GM18505 (cell line): ENCODE data around the gene LILRB5.
"Not testable (repeated sequence)": the region's sequence is repeated elsewhere in the genome, so short reads cannot be mapped to it uniquely, and the experiment has no call there.

Experiments used
- ATAC-seq: cut with Tn5 transposase; IDR thresholded peaks from one replicate; pipeline ENCODE4 v1.9.1; 2021; ENCODE audit not compliant: unreplicated experiment
- POLR2A ChIP-seq: IDR thresholded peaks from 4 replicates; pipeline ENCODE4 v1.6.1; 2011; ENCODE audit warnings: borderline replicate concordance; ENCODE audit not compliant: insufficient read depth, insufficient read length; ENCODE audit errors: extremely low read depth

Gene LILRB5

DNA sequence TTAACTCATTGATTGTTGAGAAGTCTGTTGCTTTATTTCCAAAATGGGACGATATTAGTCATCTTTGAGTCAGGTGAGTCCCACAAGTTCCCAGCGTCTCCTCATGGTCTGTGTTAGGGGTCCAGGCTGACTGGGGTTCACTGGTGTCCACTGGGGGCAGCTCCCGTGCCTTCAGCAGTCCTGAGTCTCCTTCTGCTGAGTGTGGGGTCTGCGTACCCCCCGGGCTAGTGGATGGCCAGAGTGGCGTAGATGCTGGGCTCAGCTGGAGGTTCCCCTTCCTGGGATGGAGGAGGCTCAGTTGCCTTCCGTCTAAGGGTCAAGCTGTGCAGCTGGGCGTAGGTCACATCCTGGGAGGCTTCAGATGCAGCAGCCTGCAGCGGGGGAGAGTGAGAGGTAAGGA is 40.2 kb downstream of the LILRB5 start:
- no peak for ATAC-seq
- TF ChIP-seq POLR2A = no peak

GRCh38 chr19:54214734-54215133 is 42.3 kb downstream of the LILRB5 start:
- not testable (repeated sequence) for ATAC-seq

GRCh38 chr19:54214217-54214616 is 42.9 kb downstream of the LILRB5 start:
- ATAC-seq = not testable (repeated sequence)

GRCh38 chr19:54211235-54211634 is 45.8 kb downstream of the LILRB5 start:
- ATAC-seq = no peak
- no peak for TF ChIP-seq POLR2A

GRCh38 chr19:54209811-54210494 is 47.1 kb downstream of the LILRB5 start:
- ATAC-seq = no peak
- TF ChIP-seq POLR2A = no peak

- no peak for TF ChIP-seq POLR2A
Observed at GRCh38 chr19:54209058-54209810, 47.8 kb downstream of the LILRB5 start.

GRCh38 chr19:54208784-54209057 is 48.4 kb downstream of the LILRB5 start:
- no peak for TF ChIP-seq POLR2A
- ATAC-seq = no peak

More at GRCh38 chr19:54209058-54209810, 47.8 kb downstream of the LILRB5 start:
- no peak for ATAC-seq

GRCh38 chr19:54207983-54208783 is 48.9 kb downstream of the LILRB5 start:
- ATAC-seq = peak; percentile 37
- TF ChIP-seq POLR2A = peak; percentile 58

DNA sequence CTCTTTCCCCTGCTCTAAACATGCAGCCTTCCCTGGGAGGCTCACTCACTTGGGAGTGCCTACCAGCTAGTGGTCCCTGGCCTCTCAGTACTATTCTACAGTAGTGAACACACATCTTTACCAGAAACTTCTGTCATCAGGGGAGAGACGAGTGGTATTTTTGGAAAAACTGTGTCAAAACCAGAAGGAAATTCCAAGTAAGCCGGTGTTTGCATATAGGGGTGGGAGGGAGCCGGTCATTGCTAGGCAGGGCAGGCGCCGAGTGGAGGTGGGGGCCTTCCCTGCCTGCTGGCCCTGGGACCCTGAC is 49.4 kb downstream of the LILRB5 start:
- ATAC-seq = no peak
- TF ChIP-seq POLR2A = no peak

DNA sequence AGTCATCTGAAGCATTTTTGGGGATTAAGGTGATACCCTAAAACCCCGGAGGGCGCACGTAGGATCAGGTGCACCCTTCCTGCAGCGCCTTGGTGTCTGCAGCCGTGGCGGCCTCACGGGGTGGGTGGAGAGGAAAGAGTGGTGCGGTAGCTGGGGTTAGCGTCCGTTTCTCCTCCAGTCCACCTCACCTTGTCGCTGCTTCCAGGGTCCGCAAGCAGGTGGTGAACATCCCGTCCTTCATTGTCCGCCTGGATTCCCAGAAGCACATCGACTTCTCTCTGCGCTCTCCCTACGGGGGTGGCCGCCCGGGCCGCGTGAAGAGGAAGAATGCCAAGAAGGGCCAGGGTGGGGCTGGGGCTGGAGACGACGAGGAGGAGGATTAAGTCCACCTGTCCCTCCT is 49.9 kb downstream of the LILRB5 start:
- not testable (repeated sequence) for ATAC-seq

- ATAC-seq = no peak
- TF ChIP-seq POLR2A = no peak
Observed at GRCh38 chr19:54206831-54207177, 50.3 kb downstream of the LILRB5 start.

DNA sequence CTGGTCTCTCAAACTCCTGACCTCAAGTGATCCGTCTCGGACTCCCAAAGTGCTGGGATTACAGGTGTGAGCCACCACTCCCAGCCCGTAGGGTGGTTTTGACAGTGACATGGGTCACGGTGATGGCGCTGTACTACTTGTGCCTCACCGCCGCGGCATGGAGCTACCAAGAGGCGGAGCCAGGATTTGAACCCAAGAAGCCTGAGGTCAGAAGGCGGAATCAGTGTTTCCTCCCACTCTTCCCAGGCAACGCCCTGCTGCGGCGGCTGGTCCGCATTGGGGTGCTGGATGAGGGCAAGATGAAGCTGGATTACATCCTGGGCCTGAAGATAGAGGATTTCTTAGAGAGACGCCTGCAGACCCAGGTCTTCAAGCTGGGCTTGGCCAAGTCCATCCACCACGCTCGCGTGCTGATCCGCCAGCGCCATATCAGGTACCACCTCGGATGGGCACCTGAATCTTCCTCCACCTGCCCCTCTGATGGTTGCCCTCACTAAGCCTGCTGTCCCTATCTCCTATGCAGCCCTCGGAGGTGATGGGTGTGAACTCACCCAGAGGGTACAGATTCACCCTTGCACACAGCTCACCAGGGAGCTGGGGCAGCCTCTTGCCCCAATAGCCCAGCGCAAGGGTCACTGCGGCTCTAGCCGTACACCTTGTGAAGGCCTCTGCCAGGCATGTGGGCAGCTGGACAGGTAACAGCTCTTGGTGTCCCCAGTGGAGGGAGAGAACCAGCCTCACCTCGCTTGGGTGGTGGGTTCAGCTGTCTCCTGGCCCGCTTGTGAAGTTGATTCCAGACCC is 50.8 kb downstream of the LILRB5 start:
- ATAC-seq = no peak
- no peak for TF ChIP-seq POLR2A

DNA sequence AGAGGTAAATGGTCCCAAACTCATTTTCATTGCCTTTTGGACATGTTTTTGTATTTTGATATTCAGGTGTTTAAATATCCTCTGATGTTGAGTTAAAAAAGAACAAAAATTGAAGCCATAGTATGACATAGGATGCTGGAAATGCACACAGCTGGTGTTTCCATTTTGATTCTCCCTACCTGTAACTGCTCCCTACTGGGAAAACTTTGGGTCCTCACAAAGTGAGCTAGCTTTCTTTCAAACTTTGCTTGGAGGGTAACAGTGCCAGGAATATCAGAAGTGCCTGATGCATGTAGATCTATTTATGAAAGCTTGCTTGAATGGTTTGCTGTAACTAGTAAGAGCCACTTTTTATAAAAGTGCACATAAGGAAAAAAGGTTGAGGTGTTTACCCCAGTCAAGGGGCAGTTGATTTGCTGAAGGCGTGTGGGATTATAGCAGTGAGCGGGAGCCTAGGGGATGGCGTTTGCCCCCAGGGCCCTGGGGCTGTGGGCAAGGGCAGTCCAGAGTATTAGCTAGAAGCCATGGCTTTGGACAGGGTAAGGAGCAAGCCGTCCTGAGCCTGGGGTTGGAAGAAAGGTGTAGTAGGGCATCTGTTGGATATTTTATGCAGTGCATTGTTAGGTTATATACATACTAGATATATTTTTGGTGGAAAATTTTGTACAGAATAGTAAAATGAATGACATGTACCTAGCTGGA is 52.2 kb downstream of the LILRB5 start:
- TF ChIP-seq POLR2A = no peak
- ATAC-seq = no peak
